ENCODE results near the gene VSIG1. TPM values are rescaled to one million over a fixed set of nuclear protein-coding genes. Genes with fewer than 3 reads are reported as not detected.

VSIG1 gene
- total RNA-seq, 1 experiment from 2014 or later: 0.02 TPM

DNA sequence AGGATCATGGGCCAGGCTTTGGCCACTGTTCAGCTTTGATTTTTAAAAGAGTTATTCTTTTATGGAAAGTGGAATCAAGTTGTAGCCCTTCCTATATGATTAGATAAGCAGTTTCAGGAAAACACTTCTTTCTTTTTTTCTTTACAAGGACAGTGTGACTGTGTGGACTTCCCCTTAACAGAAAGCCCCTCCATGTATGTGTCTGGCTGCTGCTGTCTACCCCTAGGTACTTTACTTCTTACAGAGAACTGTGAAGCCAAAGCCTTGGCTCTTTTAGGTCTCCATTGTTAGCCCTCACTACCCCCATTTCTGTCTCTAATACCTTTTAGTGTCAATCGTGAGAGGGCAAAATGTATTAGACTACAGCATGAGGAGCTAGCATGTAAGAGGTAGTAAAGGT lies 19.1 kb downstream of the VSIG1 start:
- no peak for DNase-seq (ENCODE audit: low spot score)

DNA sequence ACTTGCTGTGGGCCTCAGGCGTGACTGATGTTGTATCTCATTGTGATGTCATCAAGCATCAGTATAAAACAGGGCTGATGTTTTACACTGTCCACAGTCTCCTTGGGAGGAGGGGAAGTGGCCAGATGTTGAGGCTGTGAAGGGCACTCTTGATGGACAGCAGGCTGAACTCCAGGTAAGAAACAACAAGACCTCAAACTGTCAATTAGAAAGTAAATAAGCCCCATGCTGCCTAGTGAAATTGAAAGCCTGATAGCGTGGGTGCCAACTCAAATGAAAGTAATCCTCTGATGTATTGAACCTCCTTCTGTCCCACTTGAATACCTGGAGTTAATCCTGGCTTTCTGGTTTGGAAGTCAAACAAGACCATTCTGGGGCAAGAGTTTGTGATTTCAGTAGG lies 19.7 kb downstream of the VSIG1 start:
- DNase-seq (ENCODE audit: low spot score): no peak

DNA sequence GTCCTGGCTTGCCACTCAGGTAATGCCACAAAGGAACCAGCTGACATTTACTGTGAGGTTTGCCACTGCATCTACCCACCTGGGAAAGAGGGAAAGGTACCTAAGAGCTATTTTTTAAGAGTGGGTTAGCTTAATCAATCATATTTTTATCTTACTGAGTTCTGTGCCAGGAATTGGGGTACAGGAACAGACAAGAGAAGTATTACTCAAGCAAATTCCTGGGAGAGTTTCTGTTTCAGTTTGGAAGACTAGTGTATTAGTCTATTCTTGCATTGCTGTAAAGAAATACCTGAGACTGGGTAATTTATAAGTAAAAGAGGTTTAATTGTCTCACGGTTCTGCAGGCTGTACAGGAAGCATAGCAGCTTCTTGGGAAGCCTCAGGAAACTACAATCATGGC lies 23.3 kb downstream of the VSIG1 start:
- no peak for DNase-seq (ENCODE audit: low spot score)

DNA sequence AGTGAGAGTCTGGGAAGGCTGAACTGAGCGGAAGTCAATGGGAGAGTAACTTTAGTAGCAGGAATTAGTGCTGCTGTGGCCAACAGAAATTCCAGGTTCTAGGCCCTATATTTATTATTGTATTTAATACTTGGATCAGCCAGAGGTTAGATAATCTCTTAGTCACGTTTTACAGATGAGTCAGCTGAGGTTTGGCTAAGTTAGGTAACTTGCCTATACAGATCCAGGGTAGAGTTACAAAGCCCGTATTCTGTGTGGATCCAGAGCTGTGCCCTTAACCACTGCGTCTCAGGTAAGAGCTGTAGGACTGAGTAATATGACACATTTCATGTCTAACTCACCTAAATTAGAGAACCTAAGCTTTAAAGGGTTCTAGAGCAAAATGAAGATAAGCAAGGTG lies 26.0 kb downstream of the VSIG1 start:
- DNase-seq (ENCODE audit: low spot score): peak; percentile 47

DNA sequence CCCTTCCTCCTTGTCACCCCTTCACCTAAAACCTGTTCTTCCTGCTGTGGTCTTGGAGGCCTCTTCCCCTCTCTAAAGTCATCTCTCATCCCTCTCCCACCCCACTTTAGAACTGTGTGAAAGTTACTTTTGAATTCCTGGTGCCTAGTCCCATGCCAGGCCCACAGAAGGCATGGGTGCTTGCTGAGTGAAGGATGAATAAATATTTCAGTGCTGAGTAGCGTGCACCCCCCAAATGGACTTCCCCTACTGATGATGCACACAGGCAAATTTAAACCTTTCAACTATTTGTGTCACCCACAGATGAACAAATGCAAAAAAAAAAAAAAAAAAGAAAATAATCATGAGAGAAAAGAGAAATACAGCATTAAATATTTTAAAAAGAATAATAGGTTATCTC lies 26.7 kb downstream of the VSIG1 start:
- DNase-seq (ENCODE audit: low spot score): no peak

DNA sequence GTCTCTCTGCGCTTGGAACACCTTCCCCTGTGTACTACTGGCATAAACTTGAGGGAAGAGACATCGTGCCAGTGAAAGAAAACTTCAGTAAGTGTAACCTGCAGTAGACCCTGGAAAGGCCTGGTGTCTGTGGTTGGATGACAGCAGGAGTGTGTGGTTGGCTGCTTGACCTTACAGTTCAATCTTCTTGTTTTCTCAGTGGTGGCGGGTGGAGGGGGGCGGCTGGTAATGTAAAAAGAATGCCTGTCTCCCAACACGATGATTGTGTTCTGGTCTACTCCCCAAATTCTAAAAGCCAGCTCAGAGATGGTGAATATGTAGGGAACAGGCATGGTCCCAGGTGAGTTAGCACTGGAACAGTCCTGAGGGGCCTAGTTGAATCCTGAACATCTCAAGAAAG lies 27.9 kb downstream of the VSIG1 start:
- DNase-seq (ENCODE audit: low spot score): peak; percentile 15

DNA sequence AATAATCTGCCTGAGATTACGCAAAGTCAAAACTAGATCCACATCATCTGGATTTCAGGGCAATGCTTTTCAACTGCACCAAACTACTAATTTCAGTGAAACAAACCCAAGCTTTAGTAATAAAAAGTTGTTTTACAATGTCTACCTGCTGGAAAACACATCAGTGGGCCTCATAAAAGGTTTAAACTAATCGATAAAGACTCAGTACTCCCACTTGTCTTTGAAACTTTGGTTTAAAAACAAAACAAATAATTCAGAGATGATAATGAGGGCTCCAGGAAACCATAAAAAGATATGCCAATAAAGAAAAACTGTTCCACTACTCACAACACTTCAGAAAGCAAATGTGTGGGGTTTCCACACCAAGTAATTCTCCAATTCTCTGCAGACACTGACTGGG lies 36.2 kb downstream of the VSIG1 start:
- no peak for DNase-seq (ENCODE audit: low spot score)

DNA sequence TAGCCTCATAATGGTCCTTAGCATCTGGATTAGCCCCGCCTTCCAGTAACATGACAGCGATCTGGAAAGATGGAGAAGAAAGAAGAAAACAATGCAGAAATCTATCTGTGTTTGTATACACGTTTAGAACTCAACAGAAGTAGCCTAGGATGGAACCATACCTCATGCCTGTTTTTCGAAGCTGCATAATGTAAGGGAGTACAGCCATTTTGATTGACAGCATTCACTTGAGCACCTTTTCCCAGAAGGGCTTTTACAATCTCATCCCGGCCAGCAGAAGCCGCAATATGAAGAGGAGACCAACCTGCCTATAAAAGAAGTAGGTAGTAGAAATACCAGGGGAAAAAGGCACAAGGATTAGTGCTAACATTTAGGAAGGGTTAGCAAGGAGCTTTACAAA lies 42.9 kb downstream of the VSIG1 start:
- no peak for DNase-seq (ENCODE audit: low spot score)

DNA sequence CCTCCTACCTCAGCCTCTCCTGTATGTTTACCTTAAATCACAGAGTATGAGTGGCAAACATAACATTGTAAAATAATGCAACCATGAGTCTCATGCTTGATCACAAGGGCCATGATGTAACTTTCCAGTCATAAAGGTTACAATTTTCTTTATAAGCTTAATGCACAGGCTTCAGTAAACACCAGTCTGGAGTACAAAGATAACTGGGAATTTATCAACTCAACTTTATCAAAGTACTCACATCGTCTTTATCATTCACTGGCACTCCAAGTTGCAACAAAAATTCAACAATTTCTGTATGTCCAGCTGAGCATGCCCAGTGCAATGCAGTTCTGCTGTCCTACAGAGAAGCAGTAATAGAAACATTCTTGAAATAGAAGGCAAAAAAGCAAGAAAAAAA lies 43.6 kb downstream of the VSIG1 start:
- no peak for DNase-seq (ENCODE audit: low spot score)

DNA sequence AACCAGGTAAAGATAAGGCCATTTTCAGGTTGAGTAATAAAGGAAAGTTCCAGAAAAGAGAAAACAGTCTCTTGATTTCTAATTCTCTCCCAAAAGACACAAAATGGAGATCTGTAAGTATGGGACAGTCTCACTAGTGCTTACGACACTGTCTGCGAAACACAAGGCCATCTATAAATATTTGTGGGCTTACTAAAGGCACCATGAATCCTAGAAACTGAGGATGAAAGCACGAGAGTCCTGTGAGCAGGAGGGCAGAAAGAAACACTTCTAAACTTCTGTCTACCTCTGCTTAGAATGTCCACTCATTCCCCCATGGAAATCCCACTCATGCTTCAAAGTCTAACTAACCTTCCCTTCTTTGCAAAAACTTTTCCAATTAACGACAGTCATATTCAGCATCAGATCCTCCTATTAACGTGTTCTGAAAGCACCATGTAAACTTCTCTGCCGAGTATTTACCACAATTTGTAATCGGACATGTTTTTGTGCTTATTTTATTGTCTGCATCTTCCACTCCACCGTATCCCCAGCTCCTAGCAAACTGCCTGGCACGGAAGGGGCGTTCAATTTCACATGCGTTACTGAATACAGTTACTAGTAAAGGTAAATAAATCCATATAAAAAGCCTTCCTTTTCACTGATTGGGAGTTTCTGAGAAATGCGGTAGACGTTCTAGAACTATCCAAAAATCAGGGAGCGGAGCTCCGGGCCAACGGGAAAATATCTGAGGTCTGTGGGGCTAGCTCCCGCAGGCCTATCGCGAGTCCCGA lies 45.8 kb downstream of the VSIG1 start:
- peak; percentile 6 for DNase-seq (ENCODE audit: low spot score)

DNA sequence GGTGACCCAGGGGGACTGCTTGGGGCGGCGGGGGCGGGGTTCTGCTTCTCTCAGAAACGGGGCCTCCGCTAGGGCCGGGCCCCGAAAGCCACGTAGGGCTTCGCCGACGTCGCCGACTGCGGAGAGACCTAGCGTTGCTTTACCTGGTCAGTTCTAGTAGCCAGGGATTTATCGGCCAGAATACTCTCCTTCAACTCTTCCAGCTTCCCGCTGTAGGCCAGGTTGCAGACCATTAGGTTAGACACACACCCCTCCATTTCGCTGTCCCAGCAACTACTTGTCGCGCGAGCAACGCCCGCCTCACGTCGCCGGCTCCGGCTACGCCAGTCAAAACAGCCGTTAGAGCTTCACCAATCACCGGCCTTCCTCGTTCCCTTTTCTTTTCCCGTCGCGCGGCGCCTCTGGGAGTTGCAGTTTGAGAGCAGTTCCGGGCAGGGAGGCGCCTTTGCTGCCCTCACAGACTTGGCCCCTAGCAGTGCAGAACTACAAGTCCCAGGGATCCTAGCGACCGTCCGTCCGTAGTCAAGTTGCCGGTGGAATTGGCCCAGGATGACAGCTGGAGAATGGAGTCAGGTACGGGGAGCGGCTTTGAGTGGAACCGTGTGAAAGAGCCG lies 46.5 kb downstream of the VSIG1 start, which contains the start of the genes ATG4A and PSMD10:
Gene ATG4A (plus strand): TSS at position 515 of the 614 bp plus-strand sequence. CDS start 49 bp downstream, at position 564.
Gene PSMD10 (minus strand): TSS at position 279 of the 614 bp plus-strand sequence. CDS start 22 bp downstream, at position 257.
- peak; percentile 94 for DNase-seq (ENCODE audit: low spot score)

DNA sequence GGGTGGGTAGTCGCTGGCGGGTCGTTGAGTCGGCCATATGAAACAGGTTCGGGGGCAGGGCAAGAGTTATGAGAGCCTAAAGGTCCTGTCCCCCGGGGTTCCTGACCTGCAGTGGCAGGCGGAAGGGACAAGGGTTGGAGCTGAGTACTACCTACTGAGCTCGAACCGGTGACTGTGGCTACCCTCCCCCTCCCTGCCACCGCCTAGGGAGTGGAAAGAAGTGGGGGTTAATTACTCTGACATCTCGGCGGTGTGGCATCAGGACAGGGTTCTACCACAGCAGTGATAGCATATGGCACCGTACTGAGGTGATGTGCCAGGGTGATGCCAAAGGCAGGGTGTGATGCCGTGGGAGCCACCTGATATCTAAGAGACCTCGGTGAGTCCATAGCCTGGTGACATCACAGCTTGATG lies 47.0 kb downstream of the VSIG1 start:
- DNase-seq (ENCODE audit: low spot score): peak; percentile 8

DNA sequence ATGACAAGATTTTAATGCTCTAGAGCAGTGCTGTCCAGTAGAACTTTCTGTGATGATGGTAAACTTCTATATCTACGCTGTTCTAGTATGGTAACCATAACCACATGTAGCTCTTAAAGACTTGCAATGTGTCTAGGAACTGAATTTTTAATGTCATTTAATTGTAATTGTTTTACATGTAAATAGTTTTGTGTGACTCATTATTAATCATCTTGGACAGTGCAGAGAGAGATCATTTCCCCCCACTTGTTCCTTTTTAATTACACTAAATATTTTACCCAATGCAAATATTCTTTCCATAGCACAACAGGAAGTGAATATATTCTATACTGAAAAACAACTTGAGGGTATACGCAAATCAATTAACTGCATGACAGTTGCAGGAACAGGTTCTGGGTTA lies 52.5 kb downstream of the VSIG1 start:
- no peak for DNase-seq (ENCODE audit: low spot score)

DNA sequence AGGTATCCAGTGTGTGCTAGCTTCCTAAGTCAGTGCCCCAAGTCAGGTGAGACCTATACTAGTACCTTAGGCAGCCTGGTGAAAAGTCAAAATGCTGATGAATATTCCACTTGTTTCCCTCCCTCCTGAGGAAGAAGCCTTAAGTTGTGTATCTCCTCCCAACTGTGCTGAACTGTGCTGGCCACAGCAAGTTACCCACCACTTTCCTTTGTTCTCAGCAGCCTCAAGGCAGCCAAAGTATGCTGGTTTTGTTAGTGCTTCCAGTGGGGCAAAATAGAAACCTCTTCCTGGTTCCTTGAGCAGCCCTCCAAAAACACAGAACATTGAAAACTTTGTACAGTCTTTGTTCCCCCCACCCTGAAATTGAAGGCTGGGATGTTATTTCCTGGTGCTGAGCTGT lies 60.6 kb downstream of the VSIG1 start:
- DNase-seq (ENCODE audit: low spot score): no peak

DNA sequence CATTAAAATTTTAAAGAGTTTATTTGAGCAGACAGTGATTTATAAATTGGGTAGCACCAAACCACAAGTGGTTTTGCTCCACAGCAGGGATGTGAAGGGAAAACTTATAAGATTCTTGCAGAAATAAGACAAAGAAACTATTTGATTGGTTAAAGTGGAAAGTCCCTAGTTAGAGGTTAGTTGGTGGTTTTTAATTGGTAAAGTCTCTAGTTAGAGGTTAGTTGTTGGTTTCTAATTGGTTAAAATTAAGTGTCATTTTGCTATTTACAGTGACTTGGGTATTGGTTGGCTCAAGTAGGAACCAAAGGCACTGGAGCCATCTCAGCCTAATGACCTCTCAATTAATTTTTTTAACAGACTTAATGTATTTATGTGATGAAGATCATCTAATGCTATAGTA lies 69.7 kb downstream of the VSIG1 start:
- DNase-seq (ENCODE audit: low spot score): no peak

DNA sequence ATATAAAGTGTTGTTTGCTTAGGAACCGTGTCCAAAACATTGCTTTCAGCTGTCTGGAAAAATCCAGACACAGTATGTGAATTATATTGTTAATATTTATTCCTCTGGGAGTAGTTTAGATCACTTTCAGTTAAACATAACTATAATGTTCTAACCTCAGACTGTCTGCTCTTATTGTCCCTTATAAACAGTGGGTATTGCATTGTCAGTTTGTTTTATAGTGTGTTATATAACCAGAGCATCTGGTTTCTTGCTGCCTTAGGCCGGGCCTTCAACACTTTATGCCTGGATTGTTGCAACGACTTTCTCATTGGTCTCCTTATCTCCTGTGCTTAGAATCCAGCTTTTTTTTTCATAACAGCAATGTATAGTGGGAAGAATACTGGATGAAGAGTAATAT lies 73.1 kb downstream of the VSIG1 start:
- DNase-seq (ENCODE audit: low spot score): no peak

DNA sequence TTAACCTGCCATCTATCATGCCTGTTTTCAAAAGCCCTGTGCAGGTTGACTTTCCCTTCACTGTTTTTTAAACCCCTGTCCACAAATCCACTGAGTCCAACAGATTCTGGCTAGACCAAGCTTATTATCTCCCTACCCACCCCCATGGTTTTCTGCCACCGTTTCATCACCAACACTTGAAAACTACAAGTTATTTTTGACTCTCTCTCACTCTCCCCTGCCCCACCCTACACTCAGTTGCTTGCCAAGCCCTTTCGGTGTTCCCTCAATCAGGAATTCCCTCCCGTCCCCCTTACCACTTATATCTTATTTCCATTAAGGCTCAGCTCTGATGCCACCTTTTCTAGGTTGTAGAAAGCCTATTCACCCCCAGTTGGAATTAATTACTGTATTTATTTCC lies 76.4 kb downstream of the VSIG1 start:
- no peak for DNase-seq (ENCODE audit: low spot score)

DNA sequence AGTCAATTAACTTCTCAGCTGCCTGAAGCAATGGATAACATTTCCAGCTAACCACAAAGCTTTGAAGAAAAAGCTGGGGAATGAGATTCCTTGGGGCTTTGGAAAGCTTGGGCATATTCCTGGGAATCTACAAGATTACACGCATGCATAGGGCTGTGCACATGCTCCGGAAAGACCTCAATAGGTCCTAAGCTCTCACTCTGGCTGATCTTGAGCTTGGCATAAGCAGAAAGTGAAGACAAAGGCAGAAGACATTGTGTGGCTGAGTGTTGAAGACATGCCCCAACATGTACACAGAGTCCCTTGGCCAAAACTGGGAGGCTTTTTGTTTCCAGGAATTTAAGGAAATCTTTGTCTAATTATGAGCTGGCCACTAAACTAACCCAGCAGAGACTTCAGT lies 77.9 kb downstream of the VSIG1 start:
- DNase-seq (ENCODE audit: low spot score): no peak

DNA sequence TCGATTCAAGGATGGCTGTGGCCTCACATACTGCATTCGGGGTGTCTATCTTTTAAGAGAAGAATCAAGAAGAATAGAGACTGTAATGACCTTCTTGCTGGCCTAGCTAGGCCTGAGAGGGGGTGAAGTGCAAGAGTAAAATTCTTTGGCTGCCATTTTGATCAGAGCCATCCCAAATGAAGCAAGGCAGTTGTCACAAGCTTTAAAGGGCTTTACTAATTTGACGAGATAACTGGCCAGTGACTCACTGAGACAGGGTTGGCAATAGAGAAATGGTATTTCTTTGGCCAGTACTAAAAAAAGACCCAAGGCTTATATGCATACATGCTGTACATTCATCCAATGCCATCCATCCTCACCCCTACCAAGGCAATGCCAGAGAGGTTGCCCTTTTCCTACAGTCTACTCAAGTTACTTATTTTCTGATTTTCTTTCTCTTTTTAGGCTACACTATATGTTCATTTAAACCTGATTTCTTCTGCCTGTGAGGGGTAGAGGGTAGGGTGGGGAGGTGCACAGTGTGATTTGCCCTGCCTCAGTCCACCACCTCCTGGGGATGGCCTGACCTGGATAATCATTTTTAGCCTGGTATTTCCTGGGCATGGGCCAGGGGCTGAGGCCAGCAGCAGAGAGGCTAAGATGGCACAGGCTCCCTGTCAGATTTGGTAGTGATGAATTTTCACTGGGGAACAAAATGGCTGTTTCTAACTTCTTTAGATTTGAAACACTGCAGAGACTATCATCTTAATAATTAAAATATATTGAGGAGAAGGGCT lies 78.9 kb downstream of the VSIG1 start:
- no peak for DNase-seq (ENCODE audit: low spot score)

DNA sequence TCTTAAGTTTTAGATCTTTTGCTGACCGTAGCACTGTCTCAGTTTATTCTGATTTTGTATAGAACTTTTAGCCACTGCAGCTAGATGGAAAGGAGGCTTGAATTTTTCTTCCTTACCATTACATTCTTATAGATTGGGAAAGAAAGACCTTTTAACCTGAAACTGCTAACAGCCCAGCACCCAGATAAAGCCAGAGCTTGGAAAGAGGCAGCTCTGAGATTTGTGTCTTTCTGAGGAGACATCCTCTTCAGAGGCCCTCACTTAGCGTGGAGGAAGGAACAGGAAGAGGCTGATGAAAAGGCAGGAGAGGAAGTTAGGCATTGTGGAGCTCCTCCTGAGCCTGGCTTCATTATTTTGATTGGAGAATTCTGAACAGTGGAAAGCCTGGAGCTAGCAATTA lies 81.8 kb downstream of the VSIG1 start:
- no peak for DNase-seq (ENCODE audit: low spot score)

DNA sequence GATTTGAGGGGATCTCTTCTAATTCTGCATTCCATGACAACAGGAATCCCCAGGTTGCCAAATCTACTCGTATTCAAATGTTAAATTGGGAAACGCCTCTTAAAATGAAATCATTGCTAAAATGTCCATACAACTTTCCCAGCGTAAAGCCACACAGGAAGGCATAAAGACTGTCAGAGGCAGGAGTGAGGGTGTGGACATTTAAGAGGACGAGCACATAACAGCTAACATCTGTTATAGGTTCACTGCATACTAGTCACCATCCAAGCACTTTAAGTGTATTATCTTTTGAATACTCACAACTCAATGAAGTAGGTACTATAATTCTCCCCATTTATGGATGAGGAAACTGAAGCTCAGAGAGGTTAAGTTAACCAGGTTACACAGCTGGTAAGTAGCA lies 82.3 kb downstream of the VSIG1 start:
- no peak for DNase-seq (ENCODE audit: low spot score)

All from H4 (cell line).